Aorta (tissue), 5 donors: ENCODE data around the gene YJU2. TPM values are rescaled to one million over a fixed set of nuclear protein-coding genes. Genes with fewer than 3 reads are reported as not detected.

Experiments used
- ATAC-seq: fragments of 200-7000 bp; cut with Tn5 transposase; one replicate; pipeline ENCODE4 v1.9.1; 2022; ENCODE audit warnings: moderate library complexity; ENCODE audit not compliant: low FRiP score
- DNase-seq, 2 donors: peaks; one replicate each; pipeline ENCODE4 v3.0.0-alpha.2; 2020
- H3K27ac ChIP-seq, 2 donors: one replicate each; pipeline ENCODE4 v1.5.1; 2013; ENCODE audit warnings: low read length in 2 of 2, mild to moderate bottlenecking in 2 of 2, moderate library complexity in 2 of 2, control low read depth in 1 of 2, inconsistent platforms in 1 of 2, low read depth in 1 of 2
- H3K27me3 ChIP-seq, 2 donors: one replicate each; pipeline ENCODE4 v1.6.1; 2013; ENCODE audit warnings: control low read depth in 1 of 2, low read length in 1 of 2, mild to moderate bottlenecking in 1 of 2, moderate library complexity in 1 of 2; ENCODE audit not compliant: insufficient read depth in 2 of 2, control insufficient read depth in 1 of 2
- H3K36me3 ChIP-seq, 2 donors: one replicate each; pipeline ENCODE4 v1.6.1; 2013; ENCODE audit warnings: control low read depth in 1 of 2, low read length in 1 of 2, mild to moderate bottlenecking in 1 of 2; ENCODE audit not compliant: insufficient read depth in 2 of 2, control insufficient read depth in 1 of 2
- H3K4me1 ChIP-seq, 2 donors: one replicate each; pipeline ENCODE4 v1.6.1; 2013; ENCODE audit warnings: low read length in 2 of 2, control low read depth in 1 of 2, mild to moderate bottlenecking in 1 of 2, moderate library complexity in 1 of 2; ENCODE audit not compliant: insufficient read depth in 2 of 2, control insufficient read depth in 1 of 2
- H3K4me3 ChIP-seq, 2 donors: one replicate each; pipeline ENCODE4 v1.5.1; 2013; ENCODE audit warnings: low read length in 2 of 2, control low read depth in 1 of 2, mild to moderate bottlenecking in 1 of 2
- H3K9me3 ChIP-seq: one replicate; pipeline ENCODE4 v1.6.1; 2013; ENCODE audit warnings: mild to moderate bottlenecking, low read length; ENCODE audit not compliant: control insufficient read depth
- WGBS, 2 donors: extraction: QIAGEN DNeasy Blood & Tissue Kit; methylation state at CpG; one replicate each; pipeline ENCODE4 v1.1.7; 2013; 5-methylcytosine and 5-hydroxymethylcytosine counted together
- intact Hi-C, 2 donors: fragments of 100-400 bp; cut with DNase I; formaldehyde crosslinking; loops; one replicate each; pipeline versions ENCODE4 v1.14.2 to v1.15.0; 2022
- polyA plus RNA-seq, 2 donors: library from polyadenylated mRNA; stranded (reverse); fragments of 200-250 nt; gene quantifications; one replicate each; pipeline ENCODE4 v1.2.3, GENCODE V29; 2013
- total RNA-seq, 2 donors: library from RNA; stranded (reverse); fragmentation: NEBNext Ultra II Directional; extraction: Animal tissue kit (Norgen Biotek cat#: 25700); gene quantifications; one replicate each; pipeline ENCODE4 v1.2.1, GENCODE V29; 2021
- donor health status: healthy with polysubstance abuse.
- donor health status: Bipolar disorder and iron deficiency.
- donor health status: DM: no; HTN: no; CAD: no.
- donor health status: DM: no; HTN: no; CAD: no.
- donor health status: DM: yes; HTN: yes; CAD: no.

YJU2 gene
- total and polyA plus RNA-seq, 4 donors: 12.4 to 25.2 (median 13.7) TPM

DNA sequence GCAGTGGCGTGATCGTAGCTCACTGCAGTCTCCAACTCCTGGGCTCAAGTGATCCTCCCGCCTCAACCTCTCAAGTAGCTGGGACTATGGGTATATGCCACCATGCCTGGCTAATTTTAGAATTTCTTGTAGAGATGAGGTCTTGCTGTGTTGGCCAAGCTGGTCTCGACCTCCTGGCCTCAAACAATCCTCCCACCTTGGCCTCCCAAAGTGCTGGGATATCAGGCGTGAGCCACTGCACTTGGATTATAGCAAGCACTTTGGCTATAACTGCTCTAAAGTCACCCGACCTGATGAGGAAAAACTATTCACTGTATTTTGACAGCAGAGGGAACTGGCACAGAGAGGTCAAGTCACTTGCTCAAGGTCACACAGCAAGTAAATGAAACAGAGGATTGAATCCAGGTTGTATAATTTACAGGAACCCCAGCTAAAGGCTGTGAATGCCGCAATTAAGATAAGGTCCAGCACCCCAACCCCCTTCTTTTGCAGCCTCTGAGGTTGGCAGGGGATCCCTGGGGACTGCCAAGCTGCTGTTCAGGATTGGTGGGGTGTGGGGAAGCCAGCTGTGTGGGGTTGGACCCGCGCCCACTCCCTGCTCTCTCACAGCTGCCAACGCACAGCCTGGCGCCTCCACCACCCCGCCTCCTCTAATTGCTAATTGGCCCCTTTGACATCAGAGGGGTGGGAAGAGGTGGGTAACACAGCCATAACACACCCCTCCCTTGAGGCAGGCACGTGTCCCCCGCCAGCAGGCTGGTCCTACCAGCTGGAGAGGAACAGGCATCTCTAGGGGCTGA, 49.3 kb downstream of the YJU2 start:
- DNase-seq: no peak
- H3K36me3 ChIP-seq: no peaks in the 10 kb centered on the region
- WGBS, 2 donors: 26 to 32% methylated on average over 14 of the region's 14 CpGs
- H3K4me3 ChIP-seq: no peak overlapping the region
- no peaks in the 10 kb centered on the region for H3K4me1 ChIP-seq
- no peaks in the 10 kb centered on the region for H3K27me3 ChIP-seq
- no peaks in the 10 kb centered on the region for H3K9me3 ChIP-seq
- intact Hi-C loops: no loop called here
- no peak overlapping the region for H3K27ac ChIP-seq
- no peak for ATAC-seq

DNA sequence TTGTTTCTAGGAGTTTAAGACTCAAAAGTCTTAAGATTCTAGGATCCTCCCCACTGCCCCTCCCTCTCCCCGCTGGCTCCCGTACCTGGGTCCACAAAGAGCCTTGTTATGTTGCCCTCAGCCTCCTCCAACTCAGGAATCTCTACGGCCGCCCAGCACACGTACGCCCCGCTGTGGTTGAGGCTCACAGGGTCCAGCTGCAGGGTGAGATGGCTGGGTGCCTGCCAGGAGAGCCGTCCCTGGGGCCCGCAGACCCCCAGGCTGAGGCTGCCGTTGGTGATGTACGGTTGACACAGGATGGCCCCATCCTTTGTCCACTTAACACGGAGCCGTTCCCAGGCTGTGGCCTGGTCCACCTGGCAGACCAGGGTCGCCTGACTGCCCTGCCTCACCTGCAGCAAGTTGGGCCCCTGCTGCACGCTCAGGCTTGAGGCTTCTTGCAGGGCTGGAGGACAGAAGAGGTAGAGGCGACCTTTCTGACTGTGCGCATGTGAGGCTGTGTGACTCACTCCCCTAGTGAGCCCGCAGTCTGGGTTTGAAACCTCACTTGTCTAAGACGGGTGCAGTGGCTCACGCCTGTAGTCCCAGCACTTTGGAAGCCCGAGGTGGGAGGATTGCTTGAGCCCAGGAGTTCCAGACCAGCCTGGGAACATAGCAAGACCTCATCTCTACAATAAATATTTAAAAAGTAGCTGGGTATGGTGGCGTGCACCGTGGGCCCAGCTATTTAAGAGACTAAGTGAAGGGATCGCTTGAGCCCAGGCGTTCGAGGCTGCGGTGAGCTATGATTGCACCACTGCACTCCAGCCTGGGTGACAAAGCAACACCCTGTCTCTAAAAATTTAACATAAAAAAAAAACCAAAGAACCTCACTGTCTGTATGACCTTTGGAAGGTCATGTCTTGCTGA, 51.3 kb downstream of the YJU2 start:
- no peaks in the 10 kb centered on the region for H3K36me3 ChIP-seq
- intact Hi-C loops: no loop called here
- DNase-seq (no peak), ATAC-seq (no peak)
- WGBS, 2 donors: 74 to 76% methylated on average over 27 of the region's 27 CpGs
- H3K27ac ChIP-seq: no peak overlapping the region
- H3K9me3 ChIP-seq: no peaks in the 10 kb centered on the region
- H3K4me3 ChIP-seq: no peak overlapping the region
- no peaks in the 10 kb centered on the region for H3K27me3 ChIP-seq
- H3K4me1 ChIP-seq: no peaks in the 10 kb centered on the region

DNA sequence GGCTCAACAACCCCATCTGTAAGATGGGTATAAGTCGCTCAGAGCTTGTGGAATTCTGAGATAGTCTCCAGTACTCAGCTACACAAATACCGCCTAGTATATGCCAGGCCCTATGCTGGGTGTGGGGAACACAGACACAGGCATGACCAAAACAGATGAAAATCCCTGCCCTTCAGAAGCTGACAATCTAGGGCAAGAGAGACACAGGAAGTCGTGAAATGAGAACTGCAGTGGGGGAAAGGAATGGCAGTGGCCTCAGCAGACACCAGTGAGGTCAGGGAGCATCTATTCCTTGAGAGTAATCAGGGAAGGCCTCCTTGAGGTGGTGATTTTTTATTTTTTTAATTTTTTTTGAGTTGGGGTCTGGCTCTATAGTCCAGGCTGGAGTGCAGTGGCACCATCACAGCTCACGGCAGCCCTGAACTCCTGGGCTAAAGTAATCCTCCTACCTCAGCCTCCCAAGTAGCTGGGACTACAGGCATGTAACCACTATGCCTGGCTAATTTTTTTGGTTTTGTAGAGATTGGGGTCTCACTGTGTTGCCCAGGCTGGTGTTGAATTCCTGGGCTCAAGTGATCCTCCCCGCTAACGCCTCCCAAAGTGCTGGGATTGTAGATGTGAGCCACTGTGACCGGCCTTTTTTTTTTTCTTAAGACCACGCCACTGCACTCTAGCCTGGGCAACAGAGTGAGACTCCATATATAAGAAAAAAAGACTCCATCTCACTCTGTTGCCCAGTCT, 52.1 kb downstream of the YJU2 start:
- no peak overlapping the region for H3K4me3 ChIP-seq
- ATAC-seq (no peak), DNase-seq (no peak)
- WGBS, 2 donors: 80 to 81% methylated on average over 8 of the region's 8 CpGs
- no peaks in the 10 kb centered on the region for H3K27me3 ChIP-seq
- H3K36me3 ChIP-seq: no peaks in the 10 kb centered on the region
- H3K27ac ChIP-seq: no peak overlapping the region
- no peaks in the 10 kb centered on the region for H3K4me1 ChIP-seq
- no peaks in the 10 kb centered on the region for H3K9me3 ChIP-seq
- intact Hi-C loops: no loop called here

DNA sequence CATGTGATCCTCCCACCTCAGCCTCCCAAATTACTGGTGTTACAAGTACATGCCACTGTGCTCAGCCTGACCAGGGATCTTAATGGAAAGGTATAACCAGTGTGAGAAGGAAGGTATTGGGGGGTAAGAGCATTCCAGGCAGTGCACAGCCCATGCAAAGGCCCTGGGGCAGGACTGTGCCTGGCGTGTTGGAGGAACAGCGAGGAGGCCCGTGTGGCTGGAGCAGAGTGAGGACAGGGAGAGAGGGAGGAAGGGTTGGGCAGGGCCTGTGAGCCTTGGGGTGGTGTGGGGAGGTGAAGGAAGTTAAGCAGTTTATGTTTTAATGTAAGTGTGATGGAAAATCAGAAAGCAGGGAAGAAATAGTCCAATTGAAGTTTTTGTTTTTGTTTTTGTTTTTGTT, 53.7 kb downstream of the YJU2 start:
- Histone ChIP-seq H3K9me3 (no peaks in the 10 kb centered on the region), H3K36me3 (no peaks in the 10 kb centered on the region), H3K4me1 (no peaks in the 10 kb centered on the region), H3K27ac (no peak overlapping the region), H3K4me3 (no peak overlapping the region), H3K27me3 (no peaks in the 10 kb centered on the region)
- intact Hi-C loops: no loop called here
- no peak for ATAC-seq
- DNase-seq: no peak
- WGBS, 2 donors: 88 to 92% methylated on average over 3 of the region's 3 CpGs

DNA sequence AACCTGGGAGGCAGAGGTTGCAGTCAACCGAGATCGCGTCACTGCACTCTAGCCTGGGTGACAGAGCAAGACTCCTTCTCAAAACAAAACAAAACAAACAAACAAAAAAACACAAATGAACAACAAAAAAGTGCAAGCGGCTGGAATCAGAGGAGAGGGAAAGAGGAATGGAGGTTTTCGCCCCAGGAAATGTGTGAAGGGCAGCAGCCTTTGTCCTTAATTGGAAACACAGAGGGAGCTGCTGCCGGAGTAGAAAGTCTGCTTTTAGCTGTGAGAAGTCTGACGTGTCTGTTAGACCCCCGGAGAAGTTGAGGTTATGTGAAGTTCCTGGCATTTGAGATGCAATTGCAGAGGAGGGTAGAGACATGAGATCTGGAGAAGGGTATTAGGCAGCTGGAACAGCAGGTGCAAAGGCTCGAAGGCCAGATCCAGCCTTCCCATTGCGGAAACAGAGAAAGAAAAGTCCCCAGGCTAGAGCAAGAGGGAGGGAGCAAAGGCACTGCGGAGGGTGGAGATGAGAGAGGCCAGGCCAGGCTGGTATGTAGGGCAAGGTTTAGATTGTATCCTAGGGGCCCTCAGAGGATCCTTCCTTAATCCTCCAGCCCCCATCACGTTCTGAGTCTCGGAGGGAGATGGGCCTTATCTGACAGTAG, 54.8 kb downstream of the YJU2 start:
- H3K27ac ChIP-seq: no peak overlapping the region
- no peaks in the 10 kb centered on the region for H3K9me3 ChIP-seq
- no peak for ATAC-seq
- 54 to 55% methylated on average over 13 of the region's 13 CpGs for WGBS, 2 donors
- DNase-seq: no peak
- no peaks in the 10 kb centered on the region for H3K27me3 ChIP-seq
- H3K4me1 ChIP-seq: no peaks in the 10 kb centered on the region
- no peak overlapping the region for H3K4me3 ChIP-seq
- intact Hi-C loops: no loop called here
- H3K36me3 ChIP-seq: no peaks in the 10 kb centered on the region

DNA sequence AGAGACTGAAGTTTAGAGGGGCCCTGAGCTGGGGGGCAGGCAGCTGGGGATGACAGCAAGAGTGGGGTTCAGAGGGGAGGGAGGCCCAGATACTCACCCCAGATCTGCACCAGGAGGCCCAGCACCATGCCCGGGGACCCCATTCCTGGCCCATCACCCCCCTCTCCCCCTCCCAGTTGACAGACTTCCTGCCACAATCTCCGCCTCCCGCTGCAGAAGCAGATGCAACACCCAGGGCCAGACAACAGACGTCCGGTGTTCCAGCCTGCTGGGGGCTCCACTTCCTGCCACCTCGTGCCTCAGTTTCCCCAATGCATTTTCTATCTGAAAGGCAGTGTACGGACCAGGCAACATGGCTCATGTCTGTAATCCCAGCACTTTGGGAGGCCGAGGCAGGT, 55.4 kb downstream of the YJU2 start, which contains the start of gene TMIGD2:
Gene TMIGD2 (minus strand): TSS at position 147 of the 398 bp plus-strand sequence. CDS start 4 bp downstream, at position 143.
- Histone ChIP-seq H3K27ac (no peak within 1 kb of the TSS), H3K36me3 (no peaks in the 10 kb centered on the region), H3K27me3 (no peaks in the 10 kb centered on the region), H3K9me3 (no peaks in the 10 kb centered on the region), H3K4me3 (no peak within 1 kb of the TSS), H3K4me1 (no peaks in the 10 kb centered on the region)
- intact Hi-C loops: no loop called here
- no peak for DNase-seq
- no peak for ATAC-seq
- WGBS, 2 donors: 71% methylated on average over 8 of the region's 8 CpGs

DNA sequence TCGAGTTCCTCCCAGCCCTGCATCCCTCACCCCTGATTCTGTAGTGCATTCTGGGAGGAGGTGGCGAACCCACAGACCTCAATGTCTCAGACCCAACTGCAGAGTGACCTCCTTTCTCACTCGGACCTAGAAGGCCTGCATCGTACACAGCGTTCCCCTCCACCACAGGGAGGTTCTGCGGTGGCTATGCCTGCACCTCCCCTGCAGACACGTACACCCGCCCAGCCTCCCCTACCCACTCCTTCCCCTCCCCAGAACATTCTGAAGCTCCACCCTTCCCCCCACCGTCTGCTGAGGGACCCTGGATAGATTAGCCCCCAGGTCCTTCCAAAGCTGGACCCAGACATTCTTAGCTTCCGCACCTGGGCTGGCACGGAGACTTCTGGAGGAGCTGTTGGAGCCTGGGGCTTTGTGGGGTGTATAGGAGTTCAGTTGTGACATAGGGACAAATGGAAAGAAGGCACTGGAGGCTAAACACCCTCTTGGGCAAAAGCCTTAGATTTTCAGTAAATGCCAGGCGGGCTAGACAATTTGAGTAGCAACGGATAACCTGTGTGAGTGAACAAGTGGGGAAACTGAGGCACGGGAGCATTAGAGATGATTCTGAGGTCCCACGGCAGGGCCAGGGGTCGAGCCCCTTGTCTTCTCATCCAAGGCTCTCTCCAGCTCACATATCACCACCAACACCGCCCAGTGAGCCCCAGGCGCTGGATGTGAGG, 57.1 kb downstream of the YJU2 start:
- 47 to 49% methylated on average over 18 of the region's 18 CpGs for WGBS, 2 donors
- no peak overlapping the region for H3K27ac ChIP-seq
- H3K9me3 ChIP-seq: no peaks in the 10 kb centered on the region
- no peaks in the 10 kb centered on the region for H3K36me3 ChIP-seq
- no peaks in the 10 kb centered on the region for H3K27me3 ChIP-seq
- no peak for DNase-seq
- ATAC-seq: no peak
- no peaks in the 10 kb centered on the region for H3K4me1 ChIP-seq
- intact Hi-C loops: no loop called here
- H3K4me3 ChIP-seq: no peak overlapping the region
